Cerebellar nuclear complex (tissue), 1 donor: ENCODE results near the gene KSR1.
"Not testable (repeated sequence)": the region's sequence is repeated elsewhere in the genome, so short reads cannot be mapped to it uniquely, and the experiment has no call there.

Experiments
- DNase-seq, 2 experiments: peaks; one replicate each; lab custom pipeline; 2025; lab: John Stamatoyannopoulos, UW

The KSR1 gene

DNA sequence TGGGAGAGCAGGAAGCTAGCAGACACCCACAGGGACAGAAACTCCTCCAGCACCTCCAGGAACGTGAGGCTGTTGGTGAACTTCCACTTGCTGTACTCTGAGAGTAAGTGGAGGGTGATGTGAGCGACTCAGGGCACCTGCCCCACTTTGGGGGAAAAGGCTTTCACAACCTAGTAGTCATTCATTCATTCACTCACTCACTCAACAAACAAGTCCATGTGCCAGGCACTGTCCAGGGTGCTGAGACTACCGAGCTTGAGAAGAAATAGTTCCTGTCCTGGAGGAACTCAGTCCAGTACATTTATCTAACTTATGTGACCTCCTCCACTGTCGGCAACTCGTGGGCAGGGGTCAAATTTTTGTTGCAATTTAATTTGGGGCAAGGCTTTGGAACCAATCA is 201.4 kb downstream of the KSR1 start:
- DNase-seq: no peak

DNA sequence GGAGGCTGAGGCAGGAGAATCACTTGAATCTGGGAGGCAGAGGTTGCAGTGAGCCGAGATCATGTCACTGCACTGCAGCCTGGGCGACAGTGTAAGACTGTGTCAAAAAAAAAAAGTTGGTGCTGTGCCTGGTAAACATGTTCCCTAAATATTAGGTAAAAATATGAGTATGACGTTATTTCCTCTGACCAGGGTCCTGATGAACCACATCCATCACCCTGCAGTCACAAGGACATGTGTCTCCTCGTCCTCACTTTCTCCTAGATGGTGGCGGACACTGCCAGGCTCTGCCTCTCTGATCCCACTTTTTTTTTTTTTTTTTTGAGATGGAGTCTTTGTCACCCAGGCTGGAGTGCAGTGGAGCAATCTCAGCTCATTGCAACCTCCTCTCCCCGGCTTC is 203.4 kb downstream of the KSR1 start:
- DNase-seq: no peak

GRCh38 chr17:27660436-27660835 is 204.2 kb downstream of the KSR1 start:
- no peak for DNase-seq

DNA sequence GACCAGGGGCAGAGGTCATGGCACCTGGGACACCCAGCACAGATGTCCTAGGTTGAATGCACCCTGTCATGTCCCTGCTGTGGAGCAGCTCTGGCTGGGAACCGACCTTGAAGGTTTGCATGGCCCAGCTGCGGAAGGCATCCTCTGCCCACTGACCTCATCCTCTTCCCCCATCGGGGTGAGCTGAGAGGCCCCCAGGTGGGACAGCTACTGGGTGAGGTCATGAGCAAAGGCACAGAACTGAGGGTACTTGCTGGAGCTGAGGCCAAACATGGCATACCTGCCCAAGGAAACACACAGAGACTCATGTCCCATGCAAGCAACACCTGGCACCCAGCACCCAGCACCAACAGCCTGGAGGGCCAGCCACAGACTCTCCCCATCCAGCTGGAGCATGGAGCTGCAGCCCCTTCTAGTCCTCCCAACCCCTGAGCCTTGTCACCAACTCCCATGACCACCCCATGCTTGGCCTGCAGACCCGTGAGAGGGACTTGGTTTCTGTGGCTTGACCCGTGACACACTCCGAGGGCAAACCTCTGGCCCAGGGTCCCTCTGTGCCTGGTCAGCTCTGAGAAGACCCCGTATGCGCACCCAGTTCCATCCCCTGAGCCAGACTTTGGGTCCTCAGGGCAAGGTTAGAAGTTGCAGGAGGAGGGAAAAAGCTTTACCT is 207.8 kb downstream of the KSR1 start:
- DNase-seq: no peak

GRCh38 chr17:27664606-27664965 is 208.3 kb downstream of the KSR1 start:
- peak in 1 of 2 experiments; percentile 70 for DNase-seq

GRCh38 chr17:27665549-27665948 is 209.3 kb downstream of the KSR1 start:
- DNase-seq: no peak

DNA sequence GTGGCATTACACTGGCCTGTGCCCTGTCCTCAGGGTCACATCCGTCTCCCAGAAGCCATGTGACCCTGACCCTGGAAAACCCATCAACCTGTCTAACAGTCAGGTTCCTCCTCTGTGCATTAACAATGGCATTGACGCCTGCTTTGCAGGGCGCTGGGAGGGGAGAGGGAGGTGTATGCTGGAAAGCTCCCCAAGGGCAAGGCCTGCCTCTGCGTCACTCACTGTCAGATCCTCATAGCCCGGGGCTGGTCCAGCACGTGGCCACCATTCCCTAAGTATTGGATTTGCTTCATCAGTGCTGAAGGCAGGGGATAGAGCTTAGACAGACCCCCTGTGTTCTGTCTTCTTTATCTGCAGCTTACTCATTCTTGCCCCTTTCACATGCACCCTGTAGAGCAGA is 210.0 kb downstream of the KSR1 start:
- DNase-seq: not testable (repeated sequence)

GRCh38 chr17:27666831-27667560 is 210.7 kb downstream of the KSR1 start:
- no peak for DNase-seq

- DNase-seq: no peak
Observed at GRCh38 chr17:27667656-27668487, 211.6 kb downstream of the KSR1 start.

DNA sequence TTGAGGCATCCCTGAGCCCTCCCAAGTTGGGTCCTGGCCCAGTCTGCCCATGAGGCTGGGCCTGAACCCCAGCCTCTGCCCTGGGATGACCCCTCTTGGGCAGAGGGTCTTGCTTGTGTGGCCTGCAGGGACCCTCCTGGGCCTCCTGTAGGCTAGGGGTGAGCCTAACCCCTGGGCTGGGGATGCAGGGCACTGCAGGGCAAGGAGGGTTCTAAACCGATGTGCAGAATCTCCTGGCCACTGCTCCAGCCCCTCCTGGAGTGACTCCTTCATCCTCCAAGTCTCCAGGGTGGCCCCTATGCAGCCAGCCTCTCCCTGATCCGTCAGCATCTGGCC is 212.2 kb downstream of the KSR1 start:
- no peak for DNase-seq

- no peak for DNase-seq
Observed at GRCh38 chr17:27669136-27669535, 212.9 kb downstream of the KSR1 start.

GRCh38 chr17:27669850-27670249 is 213.6 kb downstream of the KSR1 start:
- DNase-seq: no peak

DNA sequence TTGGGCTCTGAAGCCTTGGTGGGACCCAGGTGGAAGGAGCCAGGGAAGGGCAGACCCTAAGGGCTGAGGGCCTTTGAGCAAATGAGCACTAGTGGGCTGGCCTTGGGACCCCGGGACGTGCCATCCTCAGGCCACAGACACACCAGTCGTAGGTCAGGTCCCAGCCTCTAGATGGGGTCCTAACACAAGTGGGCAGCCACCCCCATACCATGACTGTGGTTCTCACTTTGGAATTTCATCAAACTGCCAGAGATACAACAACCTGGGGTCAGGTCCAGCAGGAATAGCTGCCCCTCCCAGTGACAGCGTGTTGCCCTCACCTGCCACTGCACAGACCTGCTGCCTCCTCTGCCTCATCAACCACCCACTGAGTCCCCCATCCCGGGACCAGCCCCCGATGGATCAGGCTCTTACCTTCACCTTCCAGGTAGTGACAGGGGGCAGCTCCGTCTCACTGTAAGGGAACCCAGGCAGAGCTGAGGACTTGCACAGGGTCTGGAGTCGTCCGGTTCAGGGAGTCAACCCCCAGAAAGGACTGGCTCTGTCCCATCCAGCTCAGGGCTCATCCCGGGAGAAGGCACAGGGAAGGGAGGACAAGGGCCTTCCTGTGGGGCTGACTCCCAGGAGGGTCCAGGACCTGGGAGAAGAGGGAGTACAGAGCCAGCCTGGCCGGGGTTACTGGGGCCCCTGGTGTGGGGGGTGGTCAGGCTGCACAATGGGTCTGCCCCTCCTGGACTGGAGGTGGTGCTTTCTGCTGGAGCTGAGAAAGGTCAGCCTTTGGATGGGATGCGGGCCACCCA is 214.7 kb downstream of the KSR1 start:
- DNase-seq: no peak

DNA sequence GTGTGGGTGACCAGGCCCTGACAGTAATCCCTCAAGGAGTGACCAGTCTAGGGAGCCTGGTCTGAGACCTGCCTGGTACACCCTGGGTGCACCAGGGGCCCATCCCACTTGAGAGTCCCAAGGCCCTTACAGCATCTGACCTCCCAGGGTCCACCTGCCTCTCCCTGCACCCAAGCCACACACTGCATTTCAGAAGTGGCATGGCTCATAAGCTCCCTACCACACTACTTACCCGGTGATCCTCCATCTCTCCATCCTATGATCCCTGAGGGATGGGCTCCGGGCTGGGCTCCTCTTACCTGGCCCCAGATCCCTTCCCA is 215.3 kb downstream of the KSR1 start:
- no peak for DNase-seq

GRCh38 chr17:27671977-27672480 is 215.8 kb downstream of the KSR1 start:
- not testable (repeated sequence) for DNase-seq

DNA sequence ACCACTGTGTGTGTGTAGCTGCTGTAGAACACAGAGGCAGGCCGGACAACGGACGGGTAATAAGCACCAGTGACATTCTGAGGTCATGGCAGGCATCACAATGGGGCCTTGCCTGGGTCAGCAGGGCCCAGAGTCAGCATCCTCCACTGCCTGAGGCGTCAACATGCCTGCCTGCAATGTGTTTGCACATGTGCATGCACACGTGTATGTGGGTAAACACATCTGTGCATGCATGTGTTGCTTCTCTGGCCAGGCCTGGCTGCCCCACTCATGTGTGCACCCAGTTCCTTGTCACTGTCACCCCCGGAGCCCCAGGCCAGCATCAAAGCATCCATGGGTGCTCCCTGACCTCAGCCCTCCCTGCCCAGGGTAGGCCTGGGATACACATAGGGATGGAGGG is 218.1 kb downstream of the KSR1 start:
- DNase-seq: no peak
